ENCODE measurements around the gene MBD3L5.

DNA sequence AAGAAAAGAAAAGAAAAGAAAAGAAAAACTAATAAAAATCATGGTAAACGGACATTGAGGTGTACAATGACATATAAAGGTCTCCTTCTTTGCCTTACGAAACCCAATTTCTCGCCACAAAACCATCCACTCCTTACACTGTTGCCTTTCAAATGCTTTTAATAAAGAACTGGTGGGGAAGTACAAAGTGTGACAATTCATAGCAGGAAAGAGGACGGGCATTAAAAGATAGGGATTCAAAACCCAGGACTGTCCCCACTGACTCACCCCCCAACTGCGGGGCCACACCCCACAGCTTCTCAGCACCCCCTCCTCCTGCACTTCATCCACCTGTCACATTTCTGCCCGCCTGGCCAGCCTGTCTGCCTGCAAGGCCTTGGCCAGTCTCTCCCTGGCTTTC lies 11.6 kb upstream of the MBD3L5 start:
- TF ChIP-seq, protein P1, sequence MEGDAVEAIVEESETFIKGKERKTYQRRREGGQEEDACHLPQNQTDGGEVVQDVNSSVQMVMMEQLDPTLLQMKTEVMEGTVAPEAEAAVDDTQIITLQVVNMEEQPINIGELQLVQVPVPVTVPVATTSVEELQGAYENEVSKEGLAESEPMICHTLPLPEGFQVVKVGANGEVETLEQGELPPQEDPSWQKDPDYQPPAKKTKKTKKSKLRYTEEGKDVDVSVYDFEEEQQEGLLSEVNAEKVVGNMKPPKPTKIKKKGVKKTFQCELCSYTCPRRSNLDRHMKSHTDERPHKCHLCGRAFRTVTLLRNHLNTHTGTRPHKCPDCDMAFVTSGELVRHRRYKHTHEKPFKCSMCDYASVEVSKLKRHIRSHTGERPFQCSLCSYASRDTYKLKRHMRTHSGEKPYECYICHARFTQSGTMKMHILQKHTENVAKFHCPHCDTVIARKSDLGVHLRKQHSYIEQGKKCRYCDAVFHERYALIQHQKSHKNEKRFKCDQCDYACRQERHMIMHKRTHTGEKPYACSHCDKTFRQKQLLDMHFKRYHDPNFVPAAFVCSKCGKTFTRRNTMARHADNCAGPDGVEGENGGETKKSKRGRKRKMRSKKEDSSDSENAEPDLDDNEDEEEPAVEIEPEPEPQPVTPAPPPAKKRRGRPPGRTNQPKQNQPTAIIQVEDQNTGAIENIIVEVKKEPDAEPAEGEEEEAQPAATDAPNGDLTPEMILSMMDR (IDR thresholded peaks at IDR 0.05): no peak
- TF ChIP-seq POLR2A (IDR thresholded peaks at IDR 0.05): no peak
